Epidermal melanocyte (primary cell): ENCODE results near the gene GPHN.
"Not testable (repeated sequence)": the region's sequence is repeated elsewhere in the genome, so short reads cannot be mapped to it uniquely, and the experiment has no call there.

ENCODE experiments used
- DNase-seq: peaks from one replicate; pipeline ENCODE4 v3.0.0; 2011; ENCODE audit warnings: low spot score; ENCODE audit not compliant: insufficient read length

The GPHN gene

GRCh38 chr14:66501592-66501991 lies 6.4 kb upstream of the GPHN start:
- DNase-seq, result no peak

GRCh38 chr14:66502836-66503235 lies 5.1 kb upstream of the GPHN start:
- DNase-seq, result not testable (repeated sequence)

- DNase-seq, result no peak
Observed at GRCh38 chr14:66503532-66503931, 4.4 kb upstream of the GPHN start.

- DNase-seq, result no peak
Observed at GRCh38 chr14:66507181-66507721, 696 bp upstream of the GPHN start.

GRCh38 chr14:66508547-66508845 lies 549 bp downstream of the GPHN start:
- no peak for DNase-seq

- no peak for DNase-seq
Observed at GRCh38 chr14:66508846-66509621, 1.1 kb downstream of the GPHN start.

- no peak for DNase-seq
Observed at GRCh38 chr14:66509874-66510273, 1.9 kb downstream of the GPHN start.

- DNase-seq, result no peak
Observed at GRCh38 chr14:66511849-66512248, 3.9 kb downstream of the GPHN start.

GRCh38 chr14:66514213-66514612 lies 6.3 kb downstream of the GPHN start:
- DNase-seq, result no peak

GRCh38 chr14:66530526-66530925 lies 22.6 kb downstream of the GPHN start:
- no peak for DNase-seq

- no peak for DNase-seq
Observed at GRCh38 chr14:66539034-66539433, 31.1 kb downstream of the GPHN start.

- no peak for DNase-seq
Observed at GRCh38 chr14:66540038-66540437, 32.1 kb downstream of the GPHN start.

- DNase-seq, result no peak
Observed at GRCh38 chr14:66541627-66542026, 33.7 kb downstream of the GPHN start.

GRCh38 chr14:66543996-66544395 lies 36.0 kb downstream of the GPHN start:
- no peak for DNase-seq

GRCh38 chr14:66545191-66545590 lies 37.2 kb downstream of the GPHN start:
- not testable (repeated sequence) for DNase-seq

- DNase-seq, result not testable (repeated sequence)
Observed at GRCh38 chr14:66545751-66546150, 37.8 kb downstream of the GPHN start.

- DNase-seq, result no peak
Observed at GRCh38 chr14:66563731-66564130, 55.8 kb downstream of the GPHN start.

GRCh38 chr14:66568220-66568619 lies 60.3 kb downstream of the GPHN start:
- DNase-seq, result no peak

GRCh38 chr14:66572826-66573225 lies 64.9 kb downstream of the GPHN start:
- DNase-seq, result no peak

GRCh38 chr14:66575014-66575413 lies 67.1 kb downstream of the GPHN start:
- DNase-seq, result no peak

- DNase-seq, result no peak
Observed at GRCh38 chr14:66575939-66576338, 68.0 kb downstream of the GPHN start.

GRCh38 chr14:66587753-66588152 lies 79.8 kb downstream of the GPHN start:
- DNase-seq, result not testable (repeated sequence)

- no peak for DNase-seq
Observed at GRCh38 chr14:66595394-66595793, 87.4 kb downstream of the GPHN start.
